LNCAP (cell line): ENCODE results near the gene FGD3.

ENCODE experiments used
- TF ChIP-seq, protein P1 (sequence below): fragments of 450-650 bp; IDR thresholded peaks from 2 replicates; pipeline ENCODE4 v1.5.1; 2017; ENCODE audit warnings: mild to moderate bottlenecking

Gene FGD3

DNA sequence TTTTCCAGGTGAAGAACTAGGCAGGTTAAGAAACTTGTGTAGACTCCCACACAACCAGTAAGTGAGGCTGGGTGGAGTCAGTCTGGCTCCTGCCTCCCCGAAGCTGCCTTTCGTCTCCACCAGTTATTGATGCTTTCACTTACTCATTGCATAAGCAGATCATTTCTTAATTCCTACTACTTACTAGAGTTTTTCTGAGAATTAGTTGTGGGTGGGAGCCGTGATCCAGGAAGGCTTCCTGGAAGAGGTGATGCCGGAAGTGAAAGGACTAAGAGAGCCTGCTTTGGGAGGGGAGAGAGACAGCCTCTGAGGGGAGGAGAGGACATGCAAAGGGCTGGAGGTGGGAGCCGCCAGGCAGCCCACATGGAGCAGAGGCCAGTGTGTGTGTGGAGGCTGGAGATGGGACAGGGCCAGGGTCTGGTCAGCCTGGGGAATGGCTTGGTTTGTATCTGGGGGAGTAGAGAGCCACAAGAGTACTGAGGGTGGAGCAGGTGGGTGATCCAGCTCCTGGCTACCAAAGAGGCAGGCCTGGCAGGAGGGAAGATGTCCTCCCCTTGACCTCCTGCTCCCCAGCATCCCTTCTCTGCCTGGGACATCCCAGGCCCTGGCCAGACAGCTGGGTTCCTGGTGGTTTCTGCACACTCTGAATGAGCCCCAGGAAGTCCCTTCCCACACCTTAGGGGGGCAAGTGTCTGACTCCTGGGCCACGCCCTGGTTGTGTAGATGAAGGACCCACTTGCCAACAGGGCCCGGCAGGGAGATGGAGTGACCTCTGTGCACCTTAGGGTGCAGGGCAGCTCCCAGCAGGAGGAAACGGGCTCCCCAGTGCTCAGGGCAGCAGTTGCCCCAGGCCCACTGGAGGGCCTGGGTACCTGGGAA lies 136.5 kb downstream of the FGD3 start:
- TF ChIP-seq, protein P1, sequence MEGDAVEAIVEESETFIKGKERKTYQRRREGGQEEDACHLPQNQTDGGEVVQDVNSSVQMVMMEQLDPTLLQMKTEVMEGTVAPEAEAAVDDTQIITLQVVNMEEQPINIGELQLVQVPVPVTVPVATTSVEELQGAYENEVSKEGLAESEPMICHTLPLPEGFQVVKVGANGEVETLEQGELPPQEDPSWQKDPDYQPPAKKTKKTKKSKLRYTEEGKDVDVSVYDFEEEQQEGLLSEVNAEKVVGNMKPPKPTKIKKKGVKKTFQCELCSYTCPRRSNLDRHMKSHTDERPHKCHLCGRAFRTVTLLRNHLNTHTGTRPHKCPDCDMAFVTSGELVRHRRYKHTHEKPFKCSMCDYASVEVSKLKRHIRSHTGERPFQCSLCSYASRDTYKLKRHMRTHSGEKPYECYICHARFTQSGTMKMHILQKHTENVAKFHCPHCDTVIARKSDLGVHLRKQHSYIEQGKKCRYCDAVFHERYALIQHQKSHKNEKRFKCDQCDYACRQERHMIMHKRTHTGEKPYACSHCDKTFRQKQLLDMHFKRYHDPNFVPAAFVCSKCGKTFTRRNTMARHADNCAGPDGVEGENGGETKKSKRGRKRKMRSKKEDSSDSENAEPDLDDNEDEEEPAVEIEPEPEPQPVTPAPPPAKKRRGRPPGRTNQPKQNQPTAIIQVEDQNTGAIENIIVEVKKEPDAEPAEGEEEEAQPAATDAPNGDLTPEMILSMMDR = no peak

DNA sequence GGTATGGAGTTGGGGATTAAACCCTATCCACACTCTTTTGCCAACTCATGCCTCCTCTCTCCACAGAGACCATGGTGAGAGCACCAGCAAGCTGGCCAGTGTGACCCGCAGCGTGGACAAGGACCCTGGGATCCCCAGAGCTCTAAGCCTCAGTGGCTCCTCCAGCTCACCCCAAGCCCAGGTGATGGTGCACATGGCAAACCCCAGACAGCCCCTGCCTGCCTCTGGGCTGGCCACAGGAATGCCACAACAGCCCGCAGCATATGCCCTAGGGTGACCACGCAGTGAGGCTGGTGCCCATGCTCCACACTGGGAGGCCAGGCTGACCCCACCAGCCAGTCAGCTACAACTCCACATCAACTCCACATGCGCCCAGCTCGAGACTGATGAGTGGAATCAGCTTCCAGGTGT lies 137.2 kb downstream of the FGD3 start:
- TF ChIP-seq, protein P1 = no peak

DNA sequence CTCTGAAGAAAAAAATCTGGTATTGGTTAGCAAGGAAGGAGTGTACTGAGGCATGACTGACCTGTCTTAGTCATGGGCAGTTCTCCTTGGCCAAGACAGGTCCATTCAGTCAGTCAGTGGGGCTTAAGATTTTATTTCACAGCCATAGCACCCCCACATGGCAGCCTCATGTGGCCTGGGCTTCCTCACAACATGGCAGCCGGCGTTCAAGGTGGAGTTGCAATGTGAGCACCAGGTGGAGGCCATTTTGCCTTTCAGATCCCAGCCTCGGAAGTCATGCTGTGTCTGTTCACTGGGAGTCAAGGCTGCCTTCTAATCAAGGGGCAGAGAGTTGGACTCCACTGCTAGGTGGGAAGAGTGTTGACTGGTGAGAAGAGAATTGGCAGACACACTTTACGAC lies 138.4 kb downstream of the FGD3 start:
- TF ChIP-seq, protein P1 = no peak
